GM19328 (cell line): ENCODE results near the gene LZTS3.
"Not testable (repeated sequence)": the region's sequence is repeated elsewhere in the genome, so short reads cannot be mapped to it uniquely, and the experiment has no call there.

Experiments
- ATAC-seq: cut with Tn5 transposase; IDR thresholded peaks from one replicate; pipeline ENCODE4 v1.9.1; 2021; ENCODE audit warnings: mild to moderate bottlenecking, moderate library complexity; ENCODE audit not compliant: unreplicated experiment

The LZTS3 gene

GRCh38 chr20:3192226-3193015 lies 19.1 kb upstream of the LZTS3 start:
- ATAC-seq = no peak

- no peak for ATAC-seq
Measured at GRCh38 chr20:3190681-3191111, 17.3 kb upstream of the LZTS3 start.

GRCh38 chr20:3189561-3190131 lies 16.3 kb upstream of the LZTS3 start:
- ATAC-seq = no peak

GRCh38 chr20:3188823-3189413 lies 15.6 kb upstream of the LZTS3 start:
- no peak for ATAC-seq

GRCh38 chr20:3187861-3188260 lies 14.5 kb upstream of the LZTS3 start:
- not testable (repeated sequence) for ATAC-seq

- no peak for ATAC-seq
Measured at GRCh38 chr20:3183896-3184612, 10.7 kb upstream of the LZTS3 start.

GRCh38 chr20:3182429-3182828 lies 9.1 kb upstream of the LZTS3 start:
- ATAC-seq = not testable (repeated sequence)

GRCh38 chr20:3181270-3181669 lies 7.9 kb upstream of the LZTS3 start:
- no peak for ATAC-seq

GRCh38 chr20:3180319-3180718 lies 7.0 kb upstream of the LZTS3 start:
- no peak for ATAC-seq

- no peak for ATAC-seq
Measured at GRCh38 chr20:3177746-3178485, 4.6 kb upstream of the LZTS3 start.

GRCh38 chr20:3175270-3175669 lies 1.9 kb upstream of the LZTS3 start:
- ATAC-seq = no peak

- no peak for ATAC-seq
Measured at GRCh38 chr20:3174442-3175261, 1.3 kb upstream of the LZTS3 start.

GRCh38 chr20:3173610-3174441 lies 477 bp upstream of the LZTS3 start:
- peak; percentile 86 for ATAC-seq

- no peak for ATAC-seq
Measured at GRCh38 chr20:3172126-3172932, 1.0 kb downstream of the LZTS3 start.

- no peak for ATAC-seq
Measured at GRCh38 chr20:3171391-3172125, 1.8 kb downstream of the LZTS3 start.

- ATAC-seq = no peak
Measured at GRCh38 chr20:3168829-3169590, 4.3 kb downstream of the LZTS3 start.
